OCI-M2 (cell line): Measurements from ENCODE around the gene FAM117A.
"Not testable (repeated sequence)": the region's sequence is repeated elsewhere in the genome, so short reads cannot be mapped to it uniquely, and the experiment has no call there.

ENCODE experiments used
- DNase-seq: peaks from one replicate; lab custom pipeline; 2025; ENCODE audit not compliant: unreplicated experiment; lab: John Stamatoyannopoulos, UW

FAM117A gene

DNA sequence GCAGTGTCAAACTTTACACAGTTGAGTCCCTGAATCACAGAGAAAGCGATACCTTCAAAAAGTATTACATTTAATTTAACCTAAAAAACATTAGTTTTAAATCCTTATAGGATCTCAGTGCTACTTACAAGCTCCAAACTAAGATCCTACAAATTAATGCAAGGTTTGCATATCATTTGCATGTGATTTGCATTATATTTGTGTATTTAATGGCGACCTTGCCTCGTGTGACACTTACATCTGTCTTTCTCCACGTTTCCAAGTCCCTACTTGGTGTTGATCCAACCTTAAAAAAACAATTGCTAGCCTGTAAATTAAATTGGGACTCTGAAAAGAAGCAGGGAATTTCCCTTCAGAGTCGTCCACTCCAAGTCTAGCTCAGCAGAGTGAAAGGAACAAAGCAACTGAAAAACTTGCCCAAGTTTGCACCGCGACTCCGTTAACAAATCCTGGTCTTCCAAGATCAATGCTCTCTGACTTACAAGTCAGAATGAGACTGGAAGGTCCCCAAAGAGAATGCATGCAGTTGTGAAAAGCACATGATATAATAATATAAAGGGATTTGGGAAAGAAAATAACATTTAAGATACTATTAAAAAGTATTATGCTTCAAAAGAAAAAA is 739 bp upstream of the FAM117A start:
- DNase-seq = no peak

DNA sequence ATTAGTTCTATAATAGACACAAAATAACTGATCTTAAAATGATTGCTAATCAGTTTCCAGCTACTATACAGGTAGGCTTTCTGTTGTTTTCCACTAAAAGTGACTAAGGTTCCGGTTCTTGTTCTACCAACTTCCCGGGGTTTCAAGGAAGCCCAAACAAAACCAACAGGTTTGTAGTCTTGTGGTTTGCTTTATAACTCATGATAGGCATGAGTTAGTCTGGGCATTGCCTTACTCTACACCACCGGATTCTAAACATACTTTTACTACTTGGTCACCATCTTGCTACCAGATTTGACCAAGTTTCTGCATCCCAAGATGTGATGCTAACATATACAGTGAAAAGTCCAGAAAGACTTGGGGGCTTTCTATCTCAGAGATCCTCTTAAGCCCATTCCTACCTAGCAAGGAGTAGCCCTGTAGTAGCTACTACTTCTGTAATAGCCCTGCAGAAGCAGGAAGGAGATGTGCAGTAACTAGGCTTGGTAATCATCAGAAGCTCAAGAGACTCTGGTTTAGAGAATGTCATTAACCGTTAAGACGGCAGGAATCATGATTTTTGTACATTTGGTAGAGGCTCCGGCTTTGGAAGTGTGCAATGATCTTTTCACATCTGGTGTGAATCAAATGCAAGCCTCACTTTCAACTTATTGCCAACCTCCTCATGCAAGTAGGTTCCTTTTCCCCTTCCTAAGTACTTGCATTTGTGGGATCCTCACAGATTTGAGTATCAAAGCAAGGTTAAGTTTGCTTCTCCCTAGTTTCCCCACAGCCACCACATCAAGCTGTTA is 1.6 kb downstream of the FAM117A start:
- DNase-seq = no peak

DNA sequence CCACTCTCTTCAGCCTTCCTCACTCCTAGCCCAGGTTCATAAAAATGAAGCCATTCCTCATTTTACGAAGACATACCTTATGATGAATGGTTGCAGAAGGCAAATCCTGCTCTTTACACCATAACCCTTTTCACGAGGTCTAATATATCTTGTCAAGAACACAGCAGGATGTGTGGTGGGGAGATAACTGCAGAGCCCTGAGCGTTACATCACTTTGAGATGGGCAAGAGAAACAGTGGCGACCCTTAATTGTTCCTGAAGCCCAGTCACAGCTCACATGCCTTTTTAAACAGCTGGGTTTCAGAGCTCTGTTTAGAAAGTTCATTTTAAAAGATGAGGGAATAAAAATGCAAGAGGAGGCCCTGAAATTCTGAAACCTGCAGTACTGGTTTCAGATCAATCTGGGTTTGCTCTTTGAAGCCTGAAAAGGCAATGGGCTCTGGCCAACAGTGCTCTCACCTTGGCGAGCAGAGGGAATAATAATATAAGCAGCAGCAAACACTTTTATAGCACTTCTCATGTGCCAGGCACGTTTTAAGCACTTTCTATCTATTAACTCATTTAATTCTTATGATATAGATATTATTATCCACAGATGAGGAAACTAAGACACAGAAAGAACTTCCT is 2.9 kb downstream of the FAM117A start:
- DNase-seq = no peak

DNA sequence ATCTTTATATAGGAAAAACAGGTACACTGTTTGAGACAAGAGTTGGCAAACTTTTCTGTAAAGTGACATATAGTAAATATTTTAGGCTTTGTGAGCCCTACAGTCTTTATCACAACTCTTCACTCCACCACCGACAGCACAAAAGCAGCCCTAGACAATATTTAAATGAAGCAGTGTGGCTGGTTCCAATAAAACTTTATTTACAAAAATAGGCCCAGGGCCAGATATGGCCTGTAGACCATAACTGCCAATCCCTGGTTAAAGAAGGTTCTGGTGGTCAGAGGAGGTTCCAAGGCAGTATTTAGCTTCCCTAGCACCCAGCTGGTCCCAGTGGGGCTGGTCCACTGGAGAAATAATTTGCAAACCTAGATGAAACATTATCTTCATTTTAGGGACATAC is 3.6 kb downstream of the FAM117A start:
- no peak for DNase-seq

DNA sequence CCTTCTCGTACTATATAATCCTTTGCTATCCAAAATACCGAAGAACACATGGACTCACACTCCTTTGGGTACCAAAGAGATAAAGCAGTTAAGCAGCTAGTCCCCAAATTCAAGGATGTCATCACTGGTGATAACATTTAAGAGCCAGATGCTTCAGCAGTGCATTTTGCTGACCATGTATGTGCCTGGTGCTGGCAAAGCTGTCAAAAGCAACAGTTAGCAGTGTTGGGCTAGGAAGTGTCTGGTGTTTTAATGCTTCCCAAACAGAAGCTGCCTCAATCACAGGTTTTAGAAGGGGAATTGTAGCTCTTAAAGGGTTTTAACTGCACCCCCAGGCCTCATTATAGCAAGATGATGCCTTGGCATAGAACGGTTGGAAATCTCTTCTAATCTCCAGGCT is 4.7 kb downstream of the FAM117A start:
- DNase-seq = no peak

DNA sequence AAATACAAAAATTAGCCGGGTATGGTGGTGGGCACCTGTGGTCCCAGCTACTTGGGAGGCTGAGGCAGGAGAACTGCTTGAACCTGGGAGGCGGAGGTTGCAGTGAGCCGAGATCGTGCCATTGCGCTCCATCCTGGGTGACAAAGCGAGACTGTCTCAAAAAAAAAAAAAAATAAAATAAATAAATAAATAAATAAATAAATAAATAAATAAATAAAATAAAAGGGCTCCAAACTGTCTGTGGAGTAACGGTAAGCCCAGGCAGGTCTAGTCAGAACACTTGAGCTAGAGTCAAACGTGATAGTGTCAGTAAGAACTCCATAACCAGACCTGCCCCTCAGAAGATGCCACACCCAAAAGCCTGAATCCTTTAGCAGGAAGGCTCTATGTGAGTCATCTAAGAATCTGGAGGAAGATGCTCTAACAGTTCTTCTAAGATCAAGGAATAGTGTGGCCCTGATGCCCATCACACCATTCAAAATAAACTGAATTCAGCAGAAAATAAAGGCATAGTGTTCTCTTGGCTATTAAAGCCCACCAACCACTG is 5.4 kb downstream of the FAM117A start:
- DNase-seq = not testable (repeated sequence)

DNA sequence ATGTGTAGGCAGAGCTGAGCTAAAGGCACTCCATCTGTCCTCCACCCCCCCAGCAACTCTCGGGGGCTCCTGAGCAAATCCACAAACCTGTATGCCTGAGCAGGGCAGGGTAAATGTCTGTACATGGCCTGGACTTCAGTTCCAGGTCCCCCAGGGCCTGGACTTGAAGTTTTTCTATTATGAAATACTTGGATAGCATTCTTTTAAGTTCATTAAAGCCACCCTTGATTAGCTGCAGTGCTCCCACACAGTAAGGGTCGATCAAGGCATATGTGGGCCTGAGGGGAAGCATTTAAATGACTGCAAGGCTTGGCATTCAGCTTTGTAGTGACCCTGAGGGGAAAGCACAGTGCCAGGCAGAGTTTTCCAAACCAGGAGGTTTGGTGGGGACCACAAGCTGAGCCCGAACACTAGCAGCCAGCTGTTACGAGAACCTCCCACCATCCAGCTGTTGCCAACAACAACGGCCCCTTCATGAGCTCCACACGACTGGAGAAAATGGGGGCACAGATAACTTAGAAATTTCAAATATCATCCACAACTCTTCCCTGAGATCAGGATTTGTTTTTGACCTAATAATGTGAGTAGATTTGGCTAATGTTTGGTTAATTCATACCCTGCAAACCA is 6.7 kb downstream of the FAM117A start:
- no peak for DNase-seq

DNA sequence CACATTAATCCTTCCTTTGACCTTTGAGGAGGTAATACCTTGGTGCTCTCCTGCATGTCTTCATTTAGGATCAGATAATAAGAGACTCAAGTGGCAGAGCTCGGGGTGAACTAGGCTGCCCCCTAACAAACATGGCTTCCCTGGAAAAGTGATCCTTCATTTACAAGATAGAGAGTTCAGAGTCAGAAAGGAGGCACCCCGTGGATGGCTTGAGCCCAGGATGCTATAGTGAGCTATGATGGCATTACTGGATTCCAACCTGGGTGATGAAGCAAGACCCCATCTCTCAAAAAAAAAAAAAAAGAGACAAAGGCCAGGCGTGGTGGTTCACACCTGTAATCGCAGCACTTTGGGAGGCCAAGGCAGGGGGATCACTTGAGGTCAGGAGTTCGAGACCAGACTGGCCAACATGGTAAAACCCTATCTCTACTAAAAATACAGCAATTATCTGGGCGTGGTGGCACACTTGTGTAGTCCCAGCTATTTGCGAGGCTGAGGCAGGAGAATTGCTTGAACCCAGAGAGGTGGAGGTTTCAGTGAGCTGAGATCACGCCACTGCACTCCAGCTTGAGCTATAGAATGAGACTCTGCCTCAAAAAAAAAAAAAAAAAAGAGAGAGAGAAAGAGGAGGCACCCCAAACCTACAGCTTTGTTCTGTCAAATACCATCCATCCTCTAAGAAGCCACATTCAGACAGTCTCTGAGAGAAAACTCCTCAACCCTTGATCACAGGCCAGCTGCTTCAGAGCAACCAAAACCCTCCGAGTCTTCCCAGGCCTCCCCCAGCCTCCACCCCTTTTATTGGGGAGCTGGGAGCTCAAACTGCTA is 7.4 kb downstream of the FAM117A start:
- no peak for DNase-seq

DNA sequence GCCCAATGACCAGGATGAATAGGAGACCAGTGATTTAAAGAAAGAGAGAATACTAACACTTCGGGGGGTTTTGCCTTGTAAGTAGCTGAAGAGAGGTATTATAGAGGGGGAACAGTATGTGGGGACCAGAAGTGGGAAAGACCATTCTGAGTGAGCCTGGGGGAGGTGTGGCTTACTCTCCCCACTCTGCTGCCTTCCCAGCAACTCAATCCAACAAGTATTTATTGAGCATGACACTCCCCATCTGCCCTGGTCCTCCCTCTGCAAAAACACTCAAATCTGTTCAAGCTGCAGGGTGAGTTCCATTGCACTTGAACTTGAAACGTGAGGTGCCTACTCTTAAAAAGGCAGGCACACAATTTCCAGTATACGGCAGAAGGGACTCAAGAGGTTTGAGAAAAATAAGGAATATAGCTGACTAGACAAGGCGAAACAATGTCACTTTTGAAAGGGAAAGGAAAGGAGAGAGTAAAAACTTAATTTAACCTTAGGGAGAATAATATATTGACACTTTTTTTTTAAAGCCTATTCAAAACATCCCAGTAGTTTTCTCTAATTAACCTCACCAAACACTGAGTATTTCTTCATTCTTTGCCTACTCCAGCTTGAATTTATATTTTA is 8.2 kb downstream of the FAM117A start:
- DNase-seq = no peak

DNA sequence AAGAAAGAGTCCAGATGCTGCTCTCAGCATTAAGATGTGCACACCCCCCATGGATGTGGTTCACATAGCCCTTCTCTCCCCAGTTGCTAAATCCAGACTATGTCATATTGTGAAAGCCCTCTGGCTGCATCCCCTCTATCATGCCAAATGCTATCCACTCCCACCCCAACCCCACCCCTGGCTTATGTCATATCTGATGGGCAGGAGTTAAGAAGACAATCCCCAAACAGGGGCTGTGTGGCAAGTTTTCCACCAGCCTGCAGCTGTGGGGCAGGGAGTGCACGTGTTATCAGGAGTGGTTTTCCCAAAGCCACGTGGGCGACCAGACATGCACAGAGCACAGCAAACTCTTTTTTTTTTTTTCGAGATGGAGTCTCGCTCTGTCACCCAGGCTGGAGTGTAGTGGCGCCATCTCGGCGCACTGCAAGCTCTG is 10.0 kb downstream of the FAM117A start:
- DNase-seq = no peak

DNA sequence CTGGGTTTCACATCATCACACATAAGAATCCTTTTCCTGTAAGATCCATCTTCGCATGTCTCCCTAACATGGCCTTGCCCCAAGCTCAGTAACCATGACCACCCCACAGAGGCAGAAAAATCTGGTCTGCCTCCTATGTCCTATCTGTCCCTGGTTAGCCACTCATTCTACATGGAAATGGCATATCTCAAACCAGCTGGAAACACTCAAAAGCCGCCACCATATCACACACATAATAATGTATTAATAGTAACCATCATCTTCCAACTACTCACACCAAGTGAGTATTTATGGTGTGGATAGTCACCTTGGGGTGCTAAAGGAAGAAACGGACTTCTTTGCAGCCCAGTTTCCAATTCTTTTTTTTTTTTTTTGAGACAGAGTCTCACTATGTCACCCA is 11.4 kb downstream of the FAM117A start:
- DNase-seq = no peak

DNA sequence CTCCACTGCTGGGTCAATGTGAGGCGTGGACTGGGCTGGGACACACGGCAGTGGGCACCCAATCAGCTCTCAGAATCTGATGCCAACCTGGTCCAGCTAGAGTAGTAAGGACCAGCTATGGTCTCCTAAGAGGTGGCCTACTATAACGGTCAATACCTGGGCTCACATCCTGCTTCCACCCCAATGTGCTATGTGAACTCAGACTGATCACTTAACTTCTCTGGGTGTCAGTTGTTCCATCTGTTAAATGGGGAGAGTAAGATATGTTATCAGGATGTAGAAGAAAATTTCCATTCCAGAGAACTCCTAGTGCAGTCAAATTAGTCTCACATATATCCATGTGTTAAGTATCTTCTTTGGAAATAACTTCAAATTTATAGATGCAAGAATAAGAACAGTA is 14.2 kb downstream of the FAM117A start:
- DNase-seq = no peak

DNA sequence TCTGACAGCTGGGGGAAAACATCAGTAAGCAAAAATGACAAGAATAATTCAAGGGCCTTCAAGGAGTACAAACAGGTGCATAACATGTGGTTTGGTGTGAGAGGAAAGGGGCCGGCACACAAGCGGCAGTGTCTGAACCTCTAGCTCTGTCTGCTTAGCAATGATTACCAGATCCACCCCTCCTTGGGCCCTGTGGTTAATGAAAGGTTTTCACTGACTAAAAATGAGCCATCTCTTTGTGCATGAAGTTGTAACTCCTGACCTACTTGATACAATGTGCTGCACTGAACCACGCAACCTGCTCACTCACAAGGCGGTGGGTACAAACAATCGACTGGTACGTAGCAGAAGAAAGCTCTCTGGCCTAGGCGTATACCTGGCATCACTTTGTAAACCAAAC is 15.1 kb downstream of the FAM117A start:
- no peak for DNase-seq

DNA sequence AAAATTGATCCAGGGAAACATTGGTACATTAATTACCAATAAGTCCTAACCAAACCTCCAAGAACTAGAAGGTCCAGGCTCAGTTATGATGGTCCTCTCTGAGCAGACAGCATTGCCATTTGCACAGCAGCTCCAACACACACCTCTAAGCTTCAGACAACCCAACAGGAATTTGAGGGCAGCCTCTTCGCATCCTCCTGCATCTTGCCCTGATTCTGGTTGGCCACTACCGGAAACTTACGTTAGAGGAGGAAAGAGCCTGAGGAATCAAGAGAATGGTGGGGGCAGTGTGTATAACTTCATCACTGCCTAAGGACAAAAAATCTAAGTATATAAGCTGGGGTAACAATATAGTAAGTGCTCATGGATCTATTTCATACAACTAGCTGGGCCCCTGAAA is 15.7 kb downstream of the FAM117A start:
- DNase-seq = no peak

DNA sequence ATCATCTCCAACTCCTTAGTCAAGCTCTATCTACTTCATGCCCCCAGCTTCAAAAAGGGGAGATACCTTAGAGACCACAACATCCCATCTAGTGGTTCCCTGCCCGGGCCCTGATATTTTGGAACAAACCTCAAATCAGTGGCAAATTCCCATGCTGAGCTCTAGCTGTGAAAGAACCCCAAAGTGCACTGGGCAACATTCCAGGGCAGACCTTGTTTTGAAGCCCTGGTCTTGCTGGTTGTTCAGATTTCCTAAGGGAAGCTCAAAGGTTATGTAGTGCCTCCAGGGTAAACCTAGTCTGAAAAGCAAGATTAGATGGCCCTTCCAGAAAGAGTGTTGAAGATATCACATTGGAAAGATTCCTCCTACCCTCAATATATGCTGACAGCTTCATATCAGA is 16.3 kb downstream of the FAM117A start:
- DNase-seq = no peak

DNA sequence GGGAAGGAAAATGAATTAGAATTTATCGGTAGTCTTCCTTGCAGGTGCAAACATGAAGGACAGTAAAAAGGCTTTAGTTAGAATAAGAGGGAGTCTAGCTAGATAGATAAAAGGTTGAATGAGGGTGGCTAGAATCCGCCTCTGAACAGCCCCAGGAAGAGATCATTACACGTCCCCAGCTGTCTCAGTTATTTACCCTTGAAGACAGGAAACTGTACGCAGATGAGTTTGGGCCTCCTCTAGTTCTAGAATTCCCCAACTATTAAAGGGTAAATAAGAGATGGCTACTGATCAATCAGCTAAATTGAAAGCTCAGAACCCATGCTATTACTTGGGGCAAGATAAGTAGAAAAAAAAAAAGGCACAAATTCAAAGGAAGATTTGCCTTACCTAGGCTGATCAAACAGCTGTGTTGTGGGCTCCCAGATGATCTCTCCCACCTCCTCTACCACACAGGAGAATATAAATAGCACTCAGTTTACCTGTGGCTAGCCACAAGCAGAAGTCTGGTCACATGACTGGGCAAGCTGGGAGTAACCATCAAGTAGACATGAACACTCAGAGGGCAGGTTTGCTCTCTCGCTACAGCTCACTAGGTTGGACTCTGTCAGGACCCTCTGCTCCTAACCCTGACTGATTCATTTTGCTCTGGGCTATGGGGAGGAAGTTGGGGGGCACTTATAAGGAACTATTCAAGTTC is 17.0 kb downstream of the FAM117A start:
- DNase-seq = no peak

DNA sequence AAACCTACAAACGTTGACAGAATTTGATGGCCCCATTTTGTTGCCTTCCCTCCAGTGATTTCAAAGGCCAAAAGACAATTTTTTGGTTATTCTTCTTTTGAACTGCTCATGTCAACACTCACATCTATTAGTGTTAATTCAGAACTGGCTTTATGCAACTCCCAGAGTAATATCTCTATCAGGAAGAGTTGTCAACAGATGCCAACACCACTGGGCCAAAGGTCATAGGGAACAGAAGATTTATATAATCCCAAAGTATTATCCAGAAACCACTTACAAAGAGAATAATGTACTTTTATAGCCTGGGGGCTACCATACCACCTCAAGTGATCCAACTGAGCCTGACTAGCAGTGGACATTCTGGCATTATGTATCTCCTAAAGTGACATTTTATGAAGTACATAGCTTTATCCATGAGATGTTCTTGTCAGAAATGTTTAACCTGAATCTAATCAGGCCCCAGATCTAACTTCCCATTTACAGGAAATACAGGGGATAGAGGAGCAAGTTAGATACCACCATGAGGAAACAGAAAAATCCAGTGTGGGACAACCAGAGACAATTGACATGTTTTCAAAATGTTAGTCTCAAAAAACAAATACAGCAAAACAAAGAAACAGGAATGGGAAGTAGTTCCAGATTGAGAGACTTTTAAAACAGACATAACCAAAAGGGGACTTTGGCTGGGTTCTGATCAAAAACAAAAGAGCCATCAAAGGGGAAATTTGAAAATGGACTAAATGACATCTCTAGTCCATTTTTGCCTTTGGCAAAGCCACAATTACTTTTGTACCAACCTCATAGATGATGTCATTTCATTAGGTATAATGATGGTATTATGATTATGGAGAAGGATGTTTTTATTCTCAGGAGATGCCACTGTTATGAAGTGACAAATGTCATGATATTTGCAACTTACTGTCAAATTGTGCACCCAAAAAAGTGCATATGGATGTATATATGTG is 18.5 kb downstream of the FAM117A start:
- DNase-seq = no peak

DNA sequence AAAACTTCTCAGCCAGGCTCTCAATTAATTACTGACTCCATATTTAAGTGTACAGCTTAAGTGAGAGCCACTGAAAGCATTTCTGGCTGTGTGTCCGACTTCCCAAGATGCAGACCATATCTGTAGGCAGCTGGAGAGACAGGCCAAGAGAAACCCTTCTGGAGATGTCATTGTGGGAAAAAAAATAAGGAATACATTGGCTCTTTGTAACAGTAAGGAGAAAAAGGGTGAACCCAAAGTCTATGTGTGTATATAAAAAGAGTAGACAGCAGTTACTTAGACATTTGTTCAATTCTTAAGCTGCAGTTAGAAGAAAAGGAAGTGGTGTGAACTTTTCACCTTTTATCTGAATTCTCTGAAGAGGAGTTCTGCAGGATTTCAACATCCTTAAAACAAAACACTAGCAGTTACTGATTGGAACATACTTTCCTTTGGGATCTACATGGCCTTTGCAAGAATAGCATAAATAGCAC is 21.7 kb downstream of the FAM117A start:
- no peak for DNase-seq
